MM.1S (cell line): ENCODE data around the gene SLC9A3.

Experiments used
- DNase-seq: peaks from one replicate; pipeline ENCODE4 v3.0.0-alpha.2; 2015
- H2AFZ ChIP-seq: fragments of 300-600 bp; sonication (generic); 2 replicates; pipeline ENCODE4 v1.6.0; 2016; ENCODE audit warnings: antibody characterized with exemption, low read length
- H3F3A ChIP-seq: fragments of 300-600 bp; sonication (generic); 2 replicates; pipeline ENCODE4 v1.6.1; 2016; ENCODE audit warnings: mild to moderate bottlenecking, antibody characterized with exemption, low read length, moderate library complexity, mixed read lengths; ENCODE audit not compliant: insufficient read depth
- H3K27ac ChIP-seq: fragments of 300-600 bp; sonication (generic); 2 replicates; pipeline ENCODE4 v1.5.1; 2016; ENCODE audit warnings: mild to moderate bottlenecking, low read length
- H3K27me3 ChIP-seq: fragments of 300-600 bp; sonication (generic); replicated peaks from 2 replicates; pipeline ENCODE4 v1.6.0; 2016; ENCODE audit warnings: low read length; ENCODE audit not compliant: insufficient read depth
- H3K36me3 ChIP-seq: fragments of 300-600 bp; sonication (generic); replicated peaks from 2 replicates; pipeline ENCODE4 v1.6.1; 2016; ENCODE audit warnings: mild to moderate bottlenecking, low read length, mixed read lengths; ENCODE audit not compliant: insufficient read depth
- H3K4me1 ChIP-seq: fragments of 300-600 bp; sonication (generic); 2 replicates; pipeline ENCODE4 v1.6.1; 2016; ENCODE audit warnings: low read length, mixed read lengths
- H3K4me2 ChIP-seq: fragments of 300-600 bp; sonication (generic); 2 replicates; pipeline ENCODE4 v1.6.0; 2016; ENCODE audit warnings: low read depth, low read length
- H3K4me3 ChIP-seq: fragments of 300-600 bp; sonication (generic); 2 replicates; pipeline ENCODE4 v1.5.1; 2016; ENCODE audit warnings: low read length, mixed read lengths
- H3K79me2 ChIP-seq: fragments of 300-600 bp; sonication (generic); 2 replicates; pipeline ENCODE4 v1.6.1; 2016; ENCODE audit warnings: mixed run types, low read length, mixed read lengths
- H3K9ac ChIP-seq: fragments of 300-600 bp; sonication (generic); 2 replicates; pipeline ENCODE4 v1.6.1; 2016; ENCODE audit warnings: low read length, mixed read lengths
- H3K9me2 ChIP-seq: fragments of 300-600 bp; sonication (generic); replicated peaks from 2 replicates; pipeline ENCODE4 v1.6.1; 2016; ENCODE audit warnings: mild to moderate bottlenecking, low read length, mixed read lengths; ENCODE audit not compliant: insufficient read depth
- H3K9me3 ChIP-seq: fragments of 300-600 bp; sonication (generic); replicated peaks from 2 replicates; pipeline ENCODE4 v1.6.1; 2016; ENCODE audit warnings: mild to moderate bottlenecking, low read length, mixed read lengths; ENCODE audit not compliant: insufficient read depth
- H4K20me1 ChIP-seq: fragments of 300-600 bp; sonication (generic); 2 replicates; pipeline ENCODE4 v1.6.1; 2016; ENCODE audit warnings: mild to moderate bottlenecking, low read length, moderate library complexity, mixed read lengths; ENCODE audit not compliant: insufficient read depth
- CTCF ChIP-seq: fragments of 300-600 bp; sonication (generic); IDR thresholded peaks from 2 replicates; pipeline ENCODE4 v1.5.1; 2016; ENCODE audit warnings: antibody characterized with exemption, low read length, mixed read lengths
- EZH2 ChIP-seq: fragments of 300-600 bp; sonication (generic); optimal IDR thresholded peaks from 2 replicates; pipeline ENCODE3; 2017; ENCODE audit warnings: low read depth, mild to moderate bottlenecking, antibody characterized with exemption, low read length, mixed read lengths
- EZH2phosphoT487 ChIP-seq: fragments of 300-600 bp; sonication (generic); IDR thresholded peaks from 2 replicates; pipeline ENCODE4 v1.6.1; 2018; ENCODE audit warnings: antibody characterized with exemption, low read length

SLC9A3 gene

GRCh38 chr5:433836-434235 is 90.4 kb downstream of the SLC9A3 start:
- Histone ChIP-seq H4K20me1 (no peaks in the 10 kb centered on the region), H3K4me3 (no peak overlapping the region), H3K9ac (no peak overlapping the region), H3K79me2 (no peaks in the 10 kb centered on the region), H3K27me3 (peaks cover 23% of the 10 kb centered on the region), H3K27ac (no peak overlapping the region), H3K4me2 (no peak overlapping the region), H3K9me3 (no peaks in the 10 kb centered on the region), H3K9me2 (no peaks in the 10 kb centered on the region), H2AFZ (no peak overlapping the region), H3K36me3 (no peaks in the 10 kb centered on the region), H3K4me1 (no peaks in the 10 kb centered on the region), H3F3A (no peaks in the 10 kb centered on the region)
- TF ChIP-seq EZH2phosphoT487 (no peak), EZH2 (no peak), CTCF (no peak)
- DNase-seq: no peak

GRCh38 chr5:432928-433791 is 91.1 kb downstream of the SLC9A3 start:
- H3K27me3 ChIP-seq: peaks cover 23% of the 10 kb centered on the region
- no peaks in the 10 kb centered on the region for H3K9me3 ChIP-seq
- no peak overlapping the region for H3K4me3 ChIP-seq
- no peak overlapping the region for H3K27ac ChIP-seq
- H3K9me2 ChIP-seq: no peaks in the 10 kb centered on the region
- H2AFZ ChIP-seq: no peak overlapping the region
- H4K20me1 ChIP-seq: no peaks in the 10 kb centered on the region
- no peak overlapping the region for H3K9ac ChIP-seq
- no peak overlapping the region for H3K4me2 ChIP-seq
- H3K79me2 ChIP-seq: no peaks in the 10 kb centered on the region
- H3K4me1 ChIP-seq: no peaks in the 10 kb centered on the region
- TF ChIP-seq EZH2phosphoT487: no peak
- H3F3A ChIP-seq: no peaks in the 10 kb centered on the region
- DNase-seq: no peak
- no peaks in the 10 kb centered on the region for H3K36me3 ChIP-seq

GRCh38 chr5:432201-432927 is 91.9 kb downstream of the SLC9A3 start:
- TF ChIP-seq EZH2phosphoT487 (no peak), CTCF (no peak), EZH2 (no peak)
- DNase-seq: no peak
- Histone ChIP-seq H3K79me2 (no peaks in the 10 kb centered on the region), H3K4me3 (no peak overlapping the region), H3K9me3 (no peaks in the 10 kb centered on the region), H2AFZ (no peak overlapping the region), H3K4me2 (no peak overlapping the region), H3F3A (no peaks in the 10 kb centered on the region), H3K27me3 (peaks cover 23% of the 10 kb centered on the region), H4K20me1 (no peaks in the 10 kb centered on the region), H3K9me2 (no peaks in the 10 kb centered on the region), H3K27ac (no peak overlapping the region), H3K4me1 (no peaks in the 10 kb centered on the region), H3K36me3 (no peaks in the 10 kb centered on the region), H3K9ac (no peak overlapping the region)
